Measurements from ENCODE around the gene SPART.
"Not testable (repeated sequence)": the region's sequence is repeated elsewhere in the genome, so short reads cannot be mapped to it uniquely, and the experiment has no call there.

GRCh38 chr13:36299469-36299868 lies 46.7 kb downstream of the SPART start:
- TF ChIP-seq POLR2AphosphoS5 (IDR thresholded peaks at IDR 0.05; ENCODE audit: control insufficient read depth, insufficient read depth, low read depth, low read length); ADNP (tag; IDR thresholded peaks at IDR 0.05); CTCF (IDR thresholded peaks at IDR 0.05 in 2 of 3, conservative IDR thresholded peaks at IDR 0.05 in 1 of 3; ENCODE audit: insufficient read depth in 2 of 3, low read depth in 1 of 3, low read length in 3 of 3); ZC3H4 (CRISPR knock-in tag; IDR thresholded peaks at IDR 0.05; ENCODE audit: borderline replicate concordance); TRIM28 (IDR thresholded peaks at IDR 0.05); SMC3 (conservative IDR thresholded peaks at IDR 0.05; ENCODE audit: insufficient read depth, low read depth, low read length): not testable (repeated sequence)

All from K562 (cell line).